Bronchial epithelial cell (primary cell): ENCODE measurements around the gene DNAH8. TPM values are rescaled to one million over a fixed set of nuclear protein-coding genes. Genes with fewer than 3 reads are reported as not detected.
"Not testable (repeated sequence)": the region's sequence is repeated elsewhere in the genome, so short reads cannot be mapped to it uniquely, and the experiment has no call there.

Source experiments
- DNase-seq: peaks from one replicate; pipeline ENCODE4 v3.0.0-alpha.2; 2010; ENCODE audit warnings: low read depth
- FAIRE-seq: peaks from 2 replicates; lab custom pipeline; 2011; peaks lifted over from hg19 to GRCh38; lab: Jason Lieb, UNC
- H3K27me3 ChIP-seq: 2 replicates; pipeline ENCODE4 v1.5.1; 2011; ENCODE audit warnings: low read length; ENCODE audit not compliant: control insufficient read depth, insufficient read depth
- H3K36me3 ChIP-seq: 2 replicates; pipeline ENCODE4 v1.5.1; 2011; ENCODE audit warnings: low read length; ENCODE audit not compliant: control insufficient read depth, insufficient read depth
- H3K4me3 ChIP-seq: 2 replicates; pipeline ENCODE4 v1.5.1; 2011; ENCODE audit warnings: mild to moderate bottlenecking, low read depth, low read length, control low read depth
- CTCF ChIP-seq: IDR thresholded peaks from 2 replicates; pipeline ENCODE4 v1.5.1; 2011; ENCODE audit warnings: mild to moderate bottlenecking, moderate library complexity, low read length, control low read depth, inconsistent platforms; ENCODE audit not compliant: insufficient read depth, severe bottlenecking
- total RNA-seq: library from RNA; depleted of rRNA; stranded (reverse); fragments of >200 nt; gene quantifications from 2 replicates; pipeline ENCODE4 v1.2.1, GENCODE V29; 2014

Gene DNAH8
- total RNA-seq, 1 donor from 2014 or later = not detected

- H3K27me3 ChIP-seq = no peaks in the 10 kb centered on the region
- DNase-seq = no peak
- no peaks in the 10 kb centered on the region for H3K36me3 ChIP-seq
- no peak for TF ChIP-seq CTCF
- no peak overlapping the region for H3K4me3 ChIP-seq
- peak; percentile 36 for FAIRE-seq
These were observed 150.5 kb downstream of the DNAH8 start for GRCh38 chr6:38865521-38866174.

GRCh38 chr6:38867726-38868125 lies 152.6 kb downstream of the DNAH8 start:
- DNase-seq (peak; percentile 74), FAIRE-seq (no peak)
- Histone ChIP-seq H3K4me3 (no peak overlapping the region), H3K27me3 (no peaks in the 10 kb centered on the region), H3K36me3 (no peaks in the 10 kb centered on the region)
- no peak for TF ChIP-seq CTCF

- peak; percentile 52 for DNase-seq
- Histone ChIP-seq H3K4me3 (no peak overlapping the region), H3K36me3 (no peaks in the 10 kb centered on the region), H3K27me3 (no peaks in the 10 kb centered on the region)
- no peak for FAIRE-seq
- TF ChIP-seq CTCF = peak; percentile 84
These were observed 156.8 kb downstream of the DNAH8 start for GRCh38 chr6:38871741-38872568.

- Histone ChIP-seq H3K36me3 (no peaks in the 10 kb centered on the region), H3K27me3 (no peaks in the 10 kb centered on the region), H3K4me3 (no peak overlapping the region)
- DNase-seq (no peak), FAIRE-seq (no peak)
- no peak for TF ChIP-seq CTCF
These were observed 157.9 kb downstream of the DNAH8 start for GRCh38 chr6:38873001-38873400.

- H3K36me3 ChIP-seq, H3K4me3 ChIP-seq, FAIRE-seq, H3K27me3 ChIP-seq, DNase-seq: not testable (repeated sequence)
These were observed 158.7 kb downstream of the DNAH8 start for GRCh38 chr6:38873816-38874215.

GRCh38 chr6:38876475-38876874 lies 161.4 kb downstream of the DNAH8 start:
- DNase-seq = no peak
- no peak for TF ChIP-seq CTCF
- FAIRE-seq = no peak
- H3K27me3 ChIP-seq = no peaks in the 10 kb centered on the region
- no peak overlapping the region for H3K4me3 ChIP-seq
- no peaks in the 10 kb centered on the region for H3K36me3 ChIP-seq
